SK-N-MC (cell line): Measurements from ENCODE around the gene SLC6A6.

Source experiments
- EZH2 ChIP-seq: fragments of 200-600 bp; sonication (generic); IDR thresholded peaks from one replicate; pipeline ENCODE4 v1.6.1; 2017; ENCODE audit warnings: antibody characterized with exemption
- FOXP2 ChIP-seq: optimal IDR thresholded peaks from 2 replicates; pipeline ENCODE3; 2011; ENCODE audit warnings: mild to moderate bottlenecking, moderate library complexity; ENCODE audit not compliant: insufficient read depth; ENCODE audit errors: extremely low read length, control extremely low read depth
- POLR2AphosphoS5 ChIP-seq: IDR thresholded peaks from 2 replicates; pipeline ENCODE4 v1.6.1; 2012; ENCODE audit warnings: mild to moderate bottlenecking, low read depth, low read length, borderline replicate concordance

DNA sequence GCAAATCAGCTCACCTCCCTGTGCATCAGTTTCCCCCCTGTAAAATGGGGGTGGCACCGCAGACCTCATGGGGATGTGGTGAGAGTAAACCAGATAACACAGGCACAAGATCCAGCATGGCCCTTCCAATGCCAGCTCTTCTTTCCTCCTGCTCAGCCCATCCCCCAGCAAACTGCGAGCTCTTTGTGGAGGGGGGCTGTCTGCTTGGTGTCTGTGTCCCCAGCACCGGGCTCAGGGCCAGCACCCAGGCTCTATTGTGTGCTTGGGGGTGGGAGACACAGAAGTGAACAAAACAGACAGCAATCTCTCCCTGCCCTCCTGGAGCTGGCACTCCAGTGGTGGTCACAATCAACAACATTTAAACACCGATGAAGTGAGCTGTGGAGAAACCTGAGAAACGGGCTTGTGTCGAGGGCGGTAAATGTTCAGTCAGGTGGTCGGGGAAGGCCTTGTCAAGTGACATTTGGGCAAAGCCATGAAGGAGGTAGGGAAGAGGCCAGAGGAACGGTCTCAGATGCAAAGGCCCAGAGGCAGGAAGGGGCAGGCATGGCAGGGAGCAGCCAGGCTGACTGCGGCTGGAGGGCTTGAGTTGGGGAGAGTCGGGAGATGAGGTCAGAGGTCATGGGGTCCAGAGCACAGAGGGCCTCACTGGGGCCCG is 109.3 kb downstream of the SLC6A6 start:
- TF ChIP-seq EZH2 (no peak), POLR2AphosphoS5 (no peak), FOXP2 (no peak)
